Panc1 (cell line): ENCODE data around the gene KIF18B.

Experiments
- CTCF ChIP-seq: fragments of 450-650 bp; IDR thresholded peaks from 2 replicates; pipeline ENCODE4 v1.5.1; 2017; ENCODE audit warnings: mild to moderate bottlenecking
- POLR2AphosphoS5 ChIP-seq: IDR thresholded peaks from 2 replicates; pipeline ENCODE4 v1.6.1; 2012; ENCODE audit warnings: mild to moderate bottlenecking, low read depth, low read length, moderate library complexity
- REST ChIP-seq, 2 experiments: IDR thresholded peaks; 2 replicates each; pipeline ENCODE4 v1.6.1; 2011 to 2012; ENCODE audit warnings: low read depth in 2 of 2, control low read depth in 1 of 2, low read length in 1 of 2, mild to moderate bottlenecking in 1 of 2, moderate library complexity in 1 of 2; ENCODE audit not compliant: insufficient read depth in 1 of 2
- SIN3A ChIP-seq: IDR thresholded peaks from 2 replicates; pipeline ENCODE4 v1.6.1; 2012; ENCODE audit warnings: low read depth, mild to moderate bottlenecking, low read length, moderate library complexity, borderline replicate concordance; ENCODE audit not compliant: insufficient read depth

DNA sequence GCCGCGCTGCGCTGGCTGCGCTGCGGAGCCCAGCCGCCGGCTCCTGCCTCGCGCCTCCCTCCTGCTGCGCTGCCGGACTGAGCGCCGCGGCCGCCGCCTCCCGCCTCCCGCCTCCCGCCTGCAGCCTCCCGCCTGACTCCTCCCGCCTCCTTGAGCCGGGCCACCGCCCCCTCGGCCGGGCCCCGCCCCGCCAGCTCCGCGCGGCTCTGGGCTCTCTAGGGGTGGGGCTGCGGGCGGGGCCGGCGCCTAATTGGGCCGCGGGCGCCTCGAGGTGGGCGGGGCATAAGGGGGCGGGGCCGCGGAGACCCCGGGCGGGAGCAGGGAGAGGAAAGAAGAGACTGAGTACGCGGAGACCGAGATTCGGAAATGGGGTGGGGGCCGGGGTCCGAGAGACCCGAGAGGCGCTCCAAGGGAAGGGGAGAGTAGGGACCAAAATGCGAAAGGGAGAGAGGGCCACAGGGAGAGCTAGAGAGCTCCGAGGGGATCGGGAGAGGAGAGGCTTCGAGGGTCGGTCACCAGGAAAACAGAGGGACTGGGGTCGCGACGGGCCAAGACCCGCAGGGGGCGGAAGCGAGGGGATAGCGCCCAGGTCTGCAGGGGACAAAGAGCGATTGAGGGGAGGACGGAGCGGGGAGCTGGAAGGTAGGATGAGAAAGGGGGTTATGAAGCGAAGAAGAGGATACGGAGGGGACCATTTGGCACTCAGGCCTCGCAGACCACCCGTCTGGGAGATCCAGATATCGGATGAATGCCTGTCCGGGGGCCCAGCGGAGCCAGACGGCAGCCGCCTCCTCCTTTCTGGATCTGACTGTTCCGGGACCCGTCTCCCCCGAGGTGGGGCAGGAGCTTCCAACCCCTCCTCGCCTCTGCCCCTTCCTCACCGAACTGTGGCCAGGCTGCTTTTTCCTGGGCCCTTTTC lies 20.9 kb upstream of the KIF18B start, which contains the start of gene C1QL1:
- TF ChIP-seq CTCF (no peak), REST (IDR thresholded peaks at IDR 0.05; ENCODE audit: insufficient read depth in 1 of 2, low read depth in 2 of 2, low read length in 1 of 2) (no peak), POLR2AphosphoS5 (no peak), SIN3A (no peak)
